Suprapubic skin (tissue), 4 donors: ENCODE data around the gene ZNHIT2. TPM values are rescaled to one million over a fixed set of nuclear protein-coding genes. Genes with fewer than 3 reads are reported as not detected.

Experiments
- DNase-seq, 2 donors: peaks; one replicate each; pipeline ENCODE4 v3.0.0-alpha.2; 2019; ENCODE audit warnings: low spot score in 2 of 2
- H3K27ac ChIP-seq: fragments of 200-600 bp; sonication (generic); one replicate; pipeline ENCODE4 v1.5.1; 2019
- H3K27me3 ChIP-seq: fragments of 200-600 bp; sonication (generic); one replicate; pipeline ENCODE4 v1.5.1; 2019
- H3K36me3 ChIP-seq: fragments of 200-600 bp; sonication (generic); one replicate; pipeline ENCODE4 v1.5.1; 2019
- H3K4me1 ChIP-seq: fragments of 200-600 bp; sonication (generic); one replicate; pipeline ENCODE4 v1.5.1; 2019
- H3K4me3 ChIP-seq: fragments of 200-600 bp; sonication (generic); one replicate; pipeline ENCODE4 v1.5.1; 2019; ENCODE audit warnings: mild to moderate bottlenecking
- H3K9me3 ChIP-seq: fragments of 200-600 bp; sonication (generic); one replicate; pipeline ENCODE4 v1.5.1; 2019
- CTCF ChIP-seq, 2 donors: fragments of 200-600 bp in 1 of 2; fragments of 450-650 bp in 1 of 2; sonication (generic) in 1 of 2; IDR thresholded peaks; one replicate each; pipeline ENCODE4 v1.5.1; 2016 to 2019; ENCODE audit warnings: antibody characterized with exemption in 2 of 2, mild to moderate bottlenecking in 1 of 2, moderate library complexity in 1 of 2
- EP300 ChIP-seq: sonication (generic); formaldehyde crosslinking; IDR thresholded peaks from one replicate; pipeline ENCODE4 v1.6.1; 2017; ENCODE audit warnings: antibody characterized with exemption
- POLR2A ChIP-seq, 2 donors: fragments of 450-650 bp; IDR thresholded peaks; one replicate each; pipeline ENCODE4 v1.6.1; 2017; ENCODE audit warnings: antibody characterized with exemption in 2 of 2, mild to moderate bottlenecking in 2 of 2, moderate library complexity in 2 of 2
- POLR2AphosphoS5 ChIP-seq, 3 donors: sonication (generic); formaldehyde crosslinking; IDR thresholded peaks; one replicate each; pipeline ENCODE4 v1.6.1; 2017; ENCODE audit warnings: antibody characterized with exemption in 3 of 3
- WGBS: methylation state at CpG from one replicate; pipeline ENCODE4 v1.1.5; 2018; 5-methylcytosine and 5-hydroxymethylcytosine counted together
- total RNA-seq, 4 donors: library from RNA; depleted of rRNA; stranded (reverse); fragments of >200 nt; gene quantifications; one replicate each; pipeline ENCODE4 v1.1.0, GENCODE V29; 2016

ZNHIT2 gene
- total RNA-seq, 4 donors from 2014 or later: 9.0 to 23.3 (median 17.6) TPM

- WGBS: 5% methylated on average over 10 of the region's 60 CpGs
Observed at GRCh38 chr11:65134240-65134951, 16.9 kb upstream of the ZNHIT2 start, which contains the start of gene SYVN1. TSS of gene SYVN1 (minus strand) at chr11:65134519. CDS start at chr11:65133601, 918 bp downstream.

GRCh38 chr11:65133724-65134123 lies 16.2 kb upstream of the ZNHIT2 start:
- H3K36me3 ChIP-seq: peaks cover 38% of the 10 kb centered on the region
- DNase-seq: peak in 1 of 2 donors; percentile 72
- peak overlapping the region; percentile 80 for H3K4me3 ChIP-seq
- TF ChIP-seq CTCF (IDR thresholded peaks at IDR 0.05) (no peak), POLR2AphosphoS5 (IDR thresholded peaks at IDR 0.05) (no peak), POLR2A (IDR thresholded peaks at IDR 0.05) (no peak)
- no peaks in the 10 kb centered on the region for H3K27me3 ChIP-seq
- H3K27ac ChIP-seq: peak overlapping the region; percentile 98
- H3K4me1 ChIP-seq: peaks cover 34% of the 10 kb centered on the region
- H3K9me3 ChIP-seq: no peaks in the 10 kb centered on the region
- WGBS: under 1% methylated on average over 15 of the region's 20 CpGs

More at GRCh38 chr11:65134240-65134951, 16.9 kb upstream of the ZNHIT2 start, which contains the start of gene SYVN1:
- Histone ChIP-seq H3K27me3 (no peaks in the 10 kb centered on the region), H3K36me3 (peaks cover 31% of the 10 kb centered on the region), H3K4me3 (peak within 1 kb of the TSS; percentile 80), H3K4me1 (peaks cover 34% of the 10 kb centered on the region), H3K9me3 (no peaks in the 10 kb centered on the region), H3K27ac (peak within 1 kb of the TSS; percentile 98)
- peak; percentile 94 to 97 for DNase-seq
- peak; percentile 75 to 99 (median 95) for TF ChIP-seq POLR2AphosphoS5 (IDR thresholded peaks at IDR 0.05)
- TF ChIP-seq EP300: no peak
- TF ChIP-seq POLR2A (IDR thresholded peaks at IDR 0.05): peak; percentile 85 to 94
- TF ChIP-seq CTCF (IDR thresholded peaks at IDR 0.05): no peak

- H3K36me3 ChIP-seq: peaks cover 44% of the 10 kb centered on the region
- peak in 1 of 2 donors; percentile 74 for DNase-seq
- peaks cover 34% of the 10 kb centered on the region for H3K4me1 ChIP-seq
- H3K9me3 ChIP-seq: no peaks in the 10 kb centered on the region
- TF ChIP-seq POLR2AphosphoS5 (IDR thresholded peaks at IDR 0.05): no peak
- peak overlapping the region; percentile 80 for H3K4me3 ChIP-seq
- H3K27me3 ChIP-seq: no peaks in the 10 kb centered on the region
- WGBS: 43% methylated on average over 18 of the region's 18 CpGs
- H3K27ac ChIP-seq: peak overlapping the region; percentile 98
Observed at GRCh38 chr11:65132988-65133700, 15.6 kb upstream of the ZNHIT2 start.

- Histone ChIP-seq H3K27me3 (no peaks in the 10 kb centered on the region), H3K4me1 (peaks cover 34% of the 10 kb centered on the region), H3K36me3 (peaks cover 51% of the 10 kb centered on the region), H3K4me3 (peak overlapping the region; percentile 80), H3K9me3 (no peaks in the 10 kb centered on the region), H3K27ac (no peak overlapping the region)
- TF ChIP-seq POLR2A (IDR thresholded peaks at IDR 0.05) (no peak), POLR2AphosphoS5 (IDR thresholded peaks at IDR 0.05) (no peak), CTCF (IDR thresholded peaks at IDR 0.05) (no peak), EP300 (no peak)
- 79% methylated on average over 10 of the region's 10 CpGs for WGBS
- DNase-seq: peak; percentile 63 to 65
Observed at GRCh38 chr11:65132238-65132987, 14.9 kb upstream of the ZNHIT2 start.

GRCh38 chr11:65131895-65132237 lies 14.4 kb upstream of the ZNHIT2 start:
- no peak overlapping the region for H3K27ac ChIP-seq
- TF ChIP-seq CTCF (IDR thresholded peaks at IDR 0.05): no peak
- no peak for TF ChIP-seq EP300
- TF ChIP-seq POLR2AphosphoS5 (IDR thresholded peaks at IDR 0.05): no peak
- TF ChIP-seq POLR2A (IDR thresholded peaks at IDR 0.05): no peak
- peak in 1 of 2 donors; percentile 60 for DNase-seq
- 78% methylated on average over 5 of the region's 6 CpGs for WGBS
- no peak overlapping the region for H3K4me3 ChIP-seq
- peaks cover 34% of the 10 kb centered on the region for H3K4me1 ChIP-seq
- H3K27me3 ChIP-seq: no peaks in the 10 kb centered on the region
- peaks cover 57% of the 10 kb centered on the region for H3K36me3 ChIP-seq
- no peaks in the 10 kb centered on the region for H3K9me3 ChIP-seq
